GM12873 (cell line): ENCODE measurements around the gene STAT5A.
A peak's percentile ranks its signal among the peaks of the same experiment; 100 is the strongest.

ENCODE experiments used
- TF ChIP-seq, protein P1 (sequence below): IDR thresholded peaks from 2 replicates; pipeline ENCODE4 v1.5.1; 2012; ENCODE audit warnings: low read depth, mild to moderate bottlenecking, moderate library complexity, low read length, control low read depth; ENCODE audit not compliant: insufficient read depth; ENCODE audit errors: missing control alignments

STAT5A gene

DNA sequence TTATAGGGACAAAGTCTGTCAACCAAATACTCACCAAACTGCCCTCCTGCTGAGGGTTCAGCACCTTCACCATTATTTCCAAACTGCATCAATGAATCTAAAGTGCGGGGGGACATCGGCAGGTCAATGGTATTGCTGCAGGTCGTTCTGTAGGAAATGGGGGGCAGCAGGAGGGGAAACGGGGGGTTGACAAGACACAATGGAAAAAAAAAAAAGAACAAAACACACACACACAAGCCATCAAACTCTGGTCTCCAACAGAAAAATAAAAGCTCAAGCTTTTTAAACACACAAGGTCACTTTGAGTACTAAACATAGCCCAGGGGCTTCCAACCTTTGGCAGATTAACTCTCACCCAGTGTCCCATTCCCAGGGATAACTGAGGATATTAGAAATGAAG, 28.5 kb downstream of the STAT5A start:
- TF ChIP-seq, protein P1, sequence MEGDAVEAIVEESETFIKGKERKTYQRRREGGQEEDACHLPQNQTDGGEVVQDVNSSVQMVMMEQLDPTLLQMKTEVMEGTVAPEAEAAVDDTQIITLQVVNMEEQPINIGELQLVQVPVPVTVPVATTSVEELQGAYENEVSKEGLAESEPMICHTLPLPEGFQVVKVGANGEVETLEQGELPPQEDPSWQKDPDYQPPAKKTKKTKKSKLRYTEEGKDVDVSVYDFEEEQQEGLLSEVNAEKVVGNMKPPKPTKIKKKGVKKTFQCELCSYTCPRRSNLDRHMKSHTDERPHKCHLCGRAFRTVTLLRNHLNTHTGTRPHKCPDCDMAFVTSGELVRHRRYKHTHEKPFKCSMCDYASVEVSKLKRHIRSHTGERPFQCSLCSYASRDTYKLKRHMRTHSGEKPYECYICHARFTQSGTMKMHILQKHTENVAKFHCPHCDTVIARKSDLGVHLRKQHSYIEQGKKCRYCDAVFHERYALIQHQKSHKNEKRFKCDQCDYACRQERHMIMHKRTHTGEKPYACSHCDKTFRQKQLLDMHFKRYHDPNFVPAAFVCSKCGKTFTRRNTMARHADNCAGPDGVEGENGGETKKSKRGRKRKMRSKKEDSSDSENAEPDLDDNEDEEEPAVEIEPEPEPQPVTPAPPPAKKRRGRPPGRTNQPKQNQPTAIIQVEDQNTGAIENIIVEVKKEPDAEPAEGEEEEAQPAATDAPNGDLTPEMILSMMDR = no peak

DNA sequence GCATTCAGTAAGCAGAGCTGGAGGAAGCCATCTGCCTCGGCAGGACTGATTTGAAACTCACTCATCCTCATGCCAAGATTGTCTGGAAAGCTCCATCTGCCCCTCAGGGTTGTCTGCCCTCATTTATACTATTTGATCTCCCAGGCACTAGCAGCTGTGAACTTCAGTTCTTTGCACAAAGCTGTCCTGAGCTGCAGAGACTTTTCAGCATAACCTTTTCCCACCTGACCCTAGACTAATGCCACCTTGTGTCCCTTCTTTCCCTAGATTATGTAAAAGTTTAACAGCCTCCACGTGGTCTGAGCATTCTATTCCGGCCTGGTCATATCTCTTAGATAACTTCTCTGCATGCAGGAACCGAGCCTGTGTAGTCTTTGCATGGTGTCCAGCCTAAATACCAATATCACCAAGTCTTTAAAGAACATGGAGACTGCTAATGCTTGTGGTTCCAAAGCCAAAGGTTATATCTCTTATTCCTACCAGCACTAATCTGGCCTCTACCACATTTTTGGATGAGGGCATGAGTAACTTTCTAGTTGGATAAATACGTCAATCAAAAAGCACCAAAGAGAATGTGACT, 29.1 kb downstream of the STAT5A start:
- TF ChIP-seq, protein P1 = no peak

DNA sequence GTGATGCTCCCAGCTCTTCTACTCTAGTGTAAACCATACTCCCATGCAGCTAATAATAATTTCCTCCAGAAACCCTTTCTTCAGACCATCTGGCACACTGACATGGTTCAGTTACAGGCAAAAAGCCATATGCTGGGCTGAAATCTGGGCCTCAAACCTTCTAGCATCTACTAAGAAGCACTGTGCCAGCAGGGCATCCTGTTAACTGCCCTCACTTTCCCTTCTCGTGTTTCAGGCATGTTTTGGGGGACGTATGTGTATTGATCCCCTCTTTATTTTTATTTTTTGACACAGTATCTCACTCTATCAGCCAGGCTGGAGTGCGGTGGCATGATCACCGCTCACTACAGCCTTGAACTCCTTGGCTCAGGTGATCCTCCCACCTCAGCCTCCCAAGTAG, 33.3 kb downstream of the STAT5A start:
- TF ChIP-seq, protein P1 = no peak

DNA sequence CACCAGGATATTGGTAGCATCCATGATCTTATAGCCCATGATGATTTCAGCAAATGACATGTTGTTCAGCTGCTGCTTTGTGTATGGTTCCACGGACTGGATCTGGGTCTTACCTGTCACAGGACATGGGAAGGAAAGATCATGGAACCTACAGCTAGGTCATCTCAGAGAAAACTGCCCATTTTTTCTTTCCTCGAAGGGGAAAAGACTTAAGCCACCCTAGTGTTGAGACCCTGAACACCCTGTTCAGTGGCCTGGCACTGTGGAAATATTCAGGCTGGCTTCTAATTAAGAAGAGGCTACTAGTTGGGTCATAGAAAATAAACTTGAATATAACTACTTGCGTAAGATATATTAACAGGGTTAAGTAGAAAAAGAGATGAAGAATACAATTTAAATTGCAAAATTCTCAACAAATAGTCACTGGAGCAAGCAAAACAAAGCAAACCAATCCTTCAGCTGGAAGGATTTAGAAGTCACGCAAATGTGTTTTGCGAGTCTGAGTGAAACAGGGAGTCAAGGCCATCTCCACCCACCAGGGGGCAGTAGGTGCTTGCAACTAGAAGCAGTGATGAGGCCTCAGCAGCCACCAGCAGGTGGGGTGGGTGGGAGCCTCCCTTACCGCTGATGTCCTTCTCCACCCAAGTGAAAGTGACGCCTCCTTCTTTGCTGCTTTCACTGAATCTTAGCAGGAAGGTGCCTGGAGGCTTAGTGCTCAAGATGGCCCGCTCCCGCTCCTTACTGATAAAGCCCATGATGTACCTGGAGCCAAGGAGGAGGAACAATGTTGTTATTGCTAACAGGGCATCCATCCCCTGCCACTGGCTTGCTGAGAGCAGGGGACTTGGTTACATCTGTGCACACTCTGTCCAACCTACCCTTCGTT, 34.3 kb downstream of the STAT5A start:
- TF ChIP-seq, protein P1 = peak; percentile 100

DNA sequence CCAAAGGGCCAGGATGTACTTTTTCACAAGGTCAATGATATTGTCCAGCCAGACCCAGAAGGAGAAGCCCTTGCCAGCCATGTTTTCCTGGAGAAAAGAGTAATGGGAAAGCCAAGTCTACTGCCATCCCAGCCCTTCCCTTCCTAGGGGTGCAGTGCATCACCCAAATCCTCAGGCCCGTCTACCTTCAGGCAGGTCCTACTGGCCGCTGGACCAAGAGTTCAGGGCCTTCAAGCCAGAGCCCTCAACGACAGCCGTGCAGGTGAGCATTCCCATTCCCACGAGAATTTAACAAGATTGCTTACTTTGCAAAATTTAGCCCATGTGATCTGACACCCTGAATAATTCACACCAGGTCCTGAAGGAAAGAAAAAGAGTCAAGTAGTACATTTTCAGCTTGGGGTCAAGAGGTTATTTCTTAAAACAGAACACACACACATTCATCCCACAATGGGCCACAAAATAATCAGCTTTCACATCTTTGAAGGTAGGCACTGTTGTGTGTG, 35.0 kb downstream of the STAT5A start:
- TF ChIP-seq, protein P1 = no peak

DNA sequence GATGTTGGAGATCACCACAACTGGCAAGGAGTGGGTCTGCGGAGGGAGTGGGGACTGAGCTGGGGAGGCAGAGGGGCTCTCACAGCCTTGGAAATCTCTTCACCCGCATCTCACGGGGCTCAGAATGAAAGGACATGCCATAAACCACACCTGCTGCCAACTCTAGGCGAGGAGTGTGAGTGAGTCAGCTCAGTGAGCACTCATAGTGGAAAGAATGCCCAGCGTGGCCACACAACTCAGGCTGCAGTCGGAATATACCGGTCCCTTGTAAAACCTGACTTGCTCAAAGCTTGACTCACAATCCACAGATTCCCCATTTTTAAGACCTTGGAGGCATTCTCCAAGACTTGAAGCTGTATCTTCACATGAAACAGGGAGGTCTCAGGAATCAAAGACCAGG, 36.7 kb downstream of the STAT5A start:
- TF ChIP-seq, protein P1 = no peak
